Measurements from ENCODE around the gene ZDHHC11. TPM values are rescaled to one million over a fixed set of nuclear protein-coding genes. Genes with fewer than 3 reads are reported as not detected.
A peak's percentile ranks its signal among the peaks of the same experiment; 100 is the strongest.
"Not testable (repeated sequence)": the region's sequence is repeated elsewhere in the genome, so short reads cannot be mapped to it uniquely, and the experiment has no call there.

The ZDHHC11 gene
- total RNA-seq, 1 donor from 2014 or later = 73.0 TPM

DNA sequence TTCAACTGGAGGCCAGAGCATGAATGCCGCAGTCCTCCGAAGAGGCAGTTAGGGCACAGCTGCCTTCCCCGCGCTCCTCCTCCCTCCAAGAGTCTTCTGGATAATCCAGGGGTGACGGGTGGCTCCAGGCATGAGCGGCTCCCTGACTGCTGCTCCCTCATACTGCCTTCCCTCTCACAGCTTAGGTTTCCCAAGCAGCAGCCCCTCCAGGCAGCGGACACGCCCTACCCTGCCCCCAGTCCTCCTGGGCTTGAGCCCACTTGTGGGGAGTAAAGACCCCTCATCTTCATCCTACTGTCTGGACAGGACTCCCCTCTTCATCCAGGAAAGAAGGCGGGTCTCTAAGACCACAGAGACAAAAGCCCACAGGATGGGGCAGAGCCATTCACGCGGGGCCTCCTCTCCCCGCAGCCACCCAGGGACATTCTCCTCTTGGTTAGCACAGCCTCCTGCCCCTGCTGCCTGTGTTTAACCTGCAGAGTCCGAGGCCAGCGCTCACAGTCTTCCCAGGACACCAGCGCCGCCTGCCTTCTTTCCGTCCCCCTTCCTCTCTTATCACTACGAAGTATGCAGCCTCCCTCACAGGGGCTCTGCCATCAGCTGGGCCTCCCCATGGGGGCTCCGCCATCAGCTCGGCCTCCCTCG, 5.6 kb downstream of the ZDHHC11 start:
- DNase-seq = peak; percentile 27
- not testable (repeated sequence) for H3K9me3 Mint-ChIP-seq (ENCODE audit: unreplicated experiment); H3K4me3 Mint-ChIP-seq (ENCODE audit: unreplicated experiment); H3K36me3 Mint-ChIP-seq (ENCODE audit: unreplicated experiment); H3K27me3 Mint-ChIP-seq (ENCODE audit: unreplicated experiment); H3K4me1 Mint-ChIP-seq (ENCODE audit: low read depth, unreplicated experiment)
- H3K27ac Mint-ChIP-seq (ENCODE audit: unreplicated experiment) = peak overlapping the region; percentile 44

DNA sequence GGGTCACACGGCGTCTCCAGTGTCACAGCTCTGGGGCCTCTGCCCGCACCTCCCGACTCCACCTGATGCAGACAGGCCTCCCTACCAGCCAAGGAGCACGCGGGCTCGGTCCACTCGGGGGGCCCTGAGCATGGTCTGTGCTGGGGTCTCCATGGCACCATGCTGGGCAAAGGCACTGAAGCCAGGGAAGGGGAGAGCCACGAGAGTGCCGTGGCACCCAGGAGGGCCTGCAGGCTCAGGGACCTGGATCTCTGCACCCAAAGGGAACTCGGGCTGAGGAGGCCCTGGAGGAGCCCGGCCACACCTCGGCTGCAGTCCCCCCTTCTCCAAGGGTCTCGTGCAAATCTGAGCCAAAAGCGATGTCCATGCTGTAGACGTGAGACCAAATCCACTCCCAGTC, 6.4 kb downstream of the ZDHHC11 start:
- DNase-seq = peak; percentile 13
- peaks cover 13% of the 10 kb centered on the region for H3K36me3 Mint-ChIP-seq (ENCODE audit: unreplicated experiment)
- H3K27ac Mint-ChIP-seq (ENCODE audit: unreplicated experiment); H3K9me3 Mint-ChIP-seq (ENCODE audit: unreplicated experiment); H3K4me1 Mint-ChIP-seq (ENCODE audit: low read depth, unreplicated experiment); H3K27me3 Mint-ChIP-seq (ENCODE audit: unreplicated experiment); H3K4me3 Mint-ChIP-seq (ENCODE audit: unreplicated experiment): not testable (repeated sequence)

DNA sequence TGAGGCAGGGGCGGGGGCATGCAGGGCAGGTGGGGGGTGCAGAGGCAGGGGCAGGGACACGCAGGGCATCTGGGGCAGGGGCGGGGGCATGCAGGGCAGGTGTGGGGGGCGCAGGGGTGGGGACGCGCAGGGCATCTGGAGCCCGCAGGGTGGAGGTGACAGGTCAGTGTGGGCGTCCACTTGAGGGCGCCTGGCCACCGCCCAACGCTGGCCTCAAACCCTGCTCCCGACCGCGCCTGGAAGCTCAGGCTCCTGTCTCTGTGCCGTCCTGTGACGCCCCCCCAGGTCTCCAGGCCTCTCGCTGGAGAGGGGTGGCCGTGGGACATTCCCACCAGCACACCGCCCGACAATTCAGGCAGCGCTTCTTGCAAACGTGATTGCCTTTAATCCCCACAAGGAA, 6.9 kb downstream of the ZDHHC11 start:
- H3K27ac Mint-ChIP-seq (ENCODE audit: unreplicated experiment); H3K4me3 Mint-ChIP-seq (ENCODE audit: unreplicated experiment); H3K4me1 Mint-ChIP-seq (ENCODE audit: low read depth, unreplicated experiment); H3K27me3 Mint-ChIP-seq (ENCODE audit: unreplicated experiment); H3K9me3 Mint-ChIP-seq (ENCODE audit: unreplicated experiment): not testable (repeated sequence)
- peak; percentile 34 for DNase-seq
- peaks cover 13% of the 10 kb centered on the region for H3K36me3 Mint-ChIP-seq (ENCODE audit: unreplicated experiment)

DNA sequence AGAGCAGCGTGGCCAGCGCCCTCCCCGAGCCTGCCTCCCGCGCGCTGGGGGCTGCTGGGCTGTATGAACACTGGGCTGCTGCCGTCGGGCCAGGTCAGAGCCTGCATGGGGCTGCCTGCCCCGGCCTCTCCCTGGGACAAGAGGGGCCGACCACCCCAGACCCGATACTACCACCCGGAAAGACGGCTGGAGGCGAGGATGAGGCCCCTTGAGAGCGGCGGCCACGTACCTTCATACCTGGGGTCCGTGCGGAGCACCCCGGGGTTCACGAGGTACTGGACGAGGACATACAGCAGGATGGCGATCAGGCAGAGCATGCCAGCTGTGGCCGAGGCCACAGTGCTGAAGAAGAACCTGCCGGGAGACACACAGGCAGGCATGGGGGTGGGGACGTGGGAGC, 7.4 kb downstream of the ZDHHC11 start:
- DNase-seq; H3K4me1 Mint-ChIP-seq (ENCODE audit: low read depth, unreplicated experiment); H3K27ac Mint-ChIP-seq (ENCODE audit: unreplicated experiment); H3K9me3 Mint-ChIP-seq (ENCODE audit: unreplicated experiment); H3K27me3 Mint-ChIP-seq (ENCODE audit: unreplicated experiment); H3K4me3 Mint-ChIP-seq (ENCODE audit: unreplicated experiment): not testable (repeated sequence)
- peaks cover 13% of the 10 kb centered on the region for H3K36me3 Mint-ChIP-seq (ENCODE audit: unreplicated experiment)

DNA sequence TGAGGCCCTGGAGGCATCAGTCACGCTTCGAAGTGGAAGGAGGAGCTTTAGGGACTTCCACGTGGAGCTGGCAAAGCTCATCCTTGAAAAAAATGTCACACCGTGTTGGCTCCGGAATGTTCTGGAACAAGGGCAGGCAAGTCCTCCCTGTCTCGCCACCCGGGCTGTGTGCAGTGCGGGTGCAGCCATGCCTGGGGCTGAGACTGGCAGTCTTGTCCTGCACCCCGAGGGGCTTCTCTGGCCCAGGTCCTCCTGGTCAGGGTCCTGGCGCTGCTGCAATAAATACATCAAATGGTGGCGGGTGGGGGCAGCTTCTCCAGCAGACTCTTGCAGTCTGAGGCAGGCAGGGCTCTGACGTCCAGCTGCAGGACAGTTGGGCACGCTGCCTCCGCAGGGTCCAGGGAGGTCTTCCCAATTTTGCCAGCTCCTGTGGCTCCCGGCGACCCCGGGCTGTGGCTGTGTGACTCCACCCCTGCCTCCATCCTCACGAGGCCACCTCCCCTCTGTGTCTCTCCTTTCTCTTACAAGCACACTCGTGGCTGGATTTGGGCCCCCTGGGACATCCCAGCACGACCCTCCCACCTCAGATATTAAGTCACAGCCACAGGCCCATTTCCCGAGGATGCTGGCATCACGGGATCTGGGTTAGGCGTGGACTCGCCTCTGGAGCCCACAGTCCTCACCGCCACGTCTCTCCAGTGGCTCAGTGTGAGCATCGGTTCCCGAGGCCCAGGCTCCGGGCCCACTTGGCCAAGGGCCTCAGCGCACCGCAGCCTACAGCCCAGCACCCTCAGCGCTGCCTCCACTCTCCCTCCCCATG, 8.2 kb downstream of the ZDHHC11 start:
- not testable (repeated sequence) for DNase-seq; H3K27ac Mint-ChIP-seq (ENCODE audit: unreplicated experiment); H3K9me3 Mint-ChIP-seq (ENCODE audit: unreplicated experiment); H3K4me1 Mint-ChIP-seq (ENCODE audit: low read depth, unreplicated experiment); H3K27me3 Mint-ChIP-seq (ENCODE audit: unreplicated experiment); H3K4me3 Mint-ChIP-seq (ENCODE audit: unreplicated experiment)
- H3K36me3 Mint-ChIP-seq (ENCODE audit: unreplicated experiment) = peaks cover 13% of the 10 kb centered on the region

DNA sequence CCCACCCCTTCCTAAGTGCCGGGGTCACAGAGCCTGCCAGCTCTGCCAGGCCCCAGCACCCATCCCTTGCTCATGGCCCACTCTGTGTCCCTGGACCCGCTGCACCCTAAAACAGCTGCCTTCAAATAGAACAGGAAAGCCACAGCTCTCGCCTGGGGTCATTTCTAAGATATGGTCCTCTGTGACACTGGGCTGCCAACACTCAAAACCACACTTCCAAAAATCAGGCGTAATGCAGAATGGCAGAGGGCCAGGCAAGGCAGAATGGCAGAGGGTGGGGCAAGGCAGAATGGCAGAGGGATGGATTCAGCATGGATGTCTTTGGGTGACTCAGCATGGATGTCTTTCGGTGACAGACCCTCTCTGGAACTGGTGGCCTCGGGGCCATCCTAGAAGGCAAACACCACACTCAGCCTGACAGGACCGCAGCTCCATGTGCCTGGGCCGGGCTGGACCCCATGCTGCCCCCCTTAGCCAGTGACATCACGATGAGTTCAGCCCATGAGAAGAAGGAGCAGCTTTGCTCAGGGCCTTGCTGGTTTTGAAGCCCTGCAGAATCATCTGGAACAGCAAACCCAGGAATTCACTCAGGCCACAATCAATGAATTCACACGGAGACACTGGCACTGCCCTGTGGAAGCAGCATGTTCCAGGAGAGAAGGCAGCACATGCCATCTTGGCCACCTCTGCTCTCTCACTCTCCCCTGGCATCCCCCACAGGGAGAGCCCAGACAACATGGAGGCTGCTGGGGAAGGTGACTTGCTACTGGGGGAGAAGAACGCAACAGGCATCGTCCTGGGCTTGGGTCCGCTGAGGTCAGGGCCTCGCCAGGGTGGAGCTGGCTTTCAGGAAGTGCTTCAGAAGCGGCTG, 9.0 kb downstream of the ZDHHC11 start:
- not testable (repeated sequence) for H3K27ac Mint-ChIP-seq (ENCODE audit: unreplicated experiment); H3K4me3 Mint-ChIP-seq (ENCODE audit: unreplicated experiment); H3K4me1 Mint-ChIP-seq (ENCODE audit: low read depth, unreplicated experiment); H3K9me3 Mint-ChIP-seq (ENCODE audit: unreplicated experiment); H3K27me3 Mint-ChIP-seq (ENCODE audit: unreplicated experiment); DNase-seq
- peaks cover 11% of the 10 kb centered on the region for H3K36me3 Mint-ChIP-seq (ENCODE audit: unreplicated experiment)

DNA sequence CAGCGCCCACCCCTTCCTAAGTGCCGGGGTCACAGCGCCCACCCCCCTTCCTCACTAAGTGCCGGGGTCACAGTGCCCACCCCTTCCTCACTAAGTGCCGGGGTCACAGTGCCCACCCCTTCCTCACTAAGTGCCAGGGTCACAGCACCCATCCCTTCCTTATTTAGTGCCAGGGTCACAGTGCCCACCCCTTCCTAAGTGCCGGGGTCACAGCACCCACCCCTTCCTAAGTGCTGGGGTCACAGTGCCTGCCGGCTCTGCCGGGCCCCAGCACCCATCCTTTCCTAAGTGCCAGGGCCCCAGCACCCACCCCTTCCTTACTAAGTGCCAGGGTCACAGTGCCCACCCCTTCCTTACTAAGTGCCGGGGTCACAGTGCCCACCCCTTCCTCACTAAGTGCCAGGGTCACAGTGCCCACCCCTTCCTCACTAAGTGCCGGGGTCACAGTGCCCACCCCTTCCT, 9.8 kb downstream of the ZDHHC11 start:
- not testable (repeated sequence) for H3K4me1 Mint-ChIP-seq (ENCODE audit: low read depth, unreplicated experiment); H3K27me3 Mint-ChIP-seq (ENCODE audit: unreplicated experiment); H3K27ac Mint-ChIP-seq (ENCODE audit: unreplicated experiment); DNase-seq; H3K36me3 Mint-ChIP-seq (ENCODE audit: unreplicated experiment); H3K9me3 Mint-ChIP-seq (ENCODE audit: unreplicated experiment); H3K4me3 Mint-ChIP-seq (ENCODE audit: unreplicated experiment)

DNA sequence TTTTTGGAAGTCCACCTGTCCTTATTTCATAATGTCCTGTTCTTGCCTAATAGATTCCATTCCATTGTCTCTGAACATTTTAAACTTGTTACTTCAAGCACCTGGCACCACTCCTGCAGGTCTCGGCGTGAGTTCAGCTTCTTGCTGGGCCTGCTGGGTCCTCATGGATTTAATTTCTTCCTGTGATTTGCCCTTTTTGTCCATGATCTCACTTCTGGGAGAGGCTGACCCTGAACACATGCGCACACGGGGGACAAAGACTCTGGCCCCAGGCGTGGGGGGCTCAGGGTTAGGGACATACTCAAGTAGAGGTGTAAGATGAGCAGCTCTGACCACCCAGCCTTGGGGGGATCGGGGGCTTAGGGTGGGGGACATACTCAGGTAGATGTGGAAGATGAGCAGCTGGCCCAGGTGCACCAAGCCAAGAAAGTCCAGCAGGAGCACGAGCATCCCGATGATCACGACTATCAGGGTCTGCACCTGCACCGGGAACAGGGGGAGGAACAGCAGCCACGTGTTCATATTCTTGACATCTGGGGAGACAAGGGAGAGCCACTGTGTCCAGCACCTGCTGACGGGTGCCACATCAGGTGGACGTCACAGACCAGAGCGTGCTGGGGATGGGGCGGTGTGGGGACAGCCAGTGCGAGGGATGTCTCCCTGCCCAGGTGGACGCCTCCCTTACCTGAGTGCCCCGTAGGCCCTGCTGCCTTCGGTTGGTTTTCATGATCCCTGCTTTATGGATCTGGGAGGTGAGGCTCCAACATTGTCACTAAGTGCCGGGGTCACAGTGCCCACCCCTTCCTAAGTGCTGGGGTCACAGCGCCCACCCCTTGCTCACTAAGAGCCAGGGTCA, 10.4 kb downstream of the ZDHHC11 start:
- not testable (repeated sequence) for DNase-seq; H3K4me3 Mint-ChIP-seq (ENCODE audit: unreplicated experiment); H3K27me3 Mint-ChIP-seq (ENCODE audit: unreplicated experiment); H3K36me3 Mint-ChIP-seq (ENCODE audit: unreplicated experiment); H3K9me3 Mint-ChIP-seq (ENCODE audit: unreplicated experiment); H3K27ac Mint-ChIP-seq (ENCODE audit: unreplicated experiment); H3K4me1 Mint-ChIP-seq (ENCODE audit: low read depth, unreplicated experiment)

DNA sequence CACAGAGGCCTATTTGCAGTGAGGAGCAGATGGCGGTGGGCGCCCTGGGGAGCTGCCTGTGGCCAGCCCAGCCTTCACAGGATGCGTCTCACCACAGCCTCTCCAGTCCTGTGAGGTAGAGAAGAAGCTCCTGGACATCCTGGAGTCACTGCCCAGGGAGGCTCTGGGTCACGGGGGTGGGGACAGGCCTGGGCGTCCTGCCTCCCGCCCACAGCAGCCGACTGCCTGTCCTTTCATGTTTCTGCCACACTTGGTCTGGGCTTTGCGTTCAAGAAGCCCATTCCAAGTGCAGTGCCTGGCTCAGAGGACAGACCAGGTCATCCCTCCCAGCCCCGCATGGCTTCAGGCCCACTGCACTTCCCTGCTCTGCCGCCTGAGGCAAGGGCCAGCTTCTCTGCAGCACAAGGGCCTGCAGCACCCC, 12.3 kb downstream of the ZDHHC11 start:
- not testable (repeated sequence) for H3K36me3 Mint-ChIP-seq (ENCODE audit: unreplicated experiment); H3K9me3 Mint-ChIP-seq (ENCODE audit: unreplicated experiment); H3K4me3 Mint-ChIP-seq (ENCODE audit: unreplicated experiment); H3K4me1 Mint-ChIP-seq (ENCODE audit: low read depth, unreplicated experiment); H3K27me3 Mint-ChIP-seq (ENCODE audit: unreplicated experiment); H3K27ac Mint-ChIP-seq (ENCODE audit: unreplicated experiment)
- peak; percentile 70 for DNase-seq

DNA sequence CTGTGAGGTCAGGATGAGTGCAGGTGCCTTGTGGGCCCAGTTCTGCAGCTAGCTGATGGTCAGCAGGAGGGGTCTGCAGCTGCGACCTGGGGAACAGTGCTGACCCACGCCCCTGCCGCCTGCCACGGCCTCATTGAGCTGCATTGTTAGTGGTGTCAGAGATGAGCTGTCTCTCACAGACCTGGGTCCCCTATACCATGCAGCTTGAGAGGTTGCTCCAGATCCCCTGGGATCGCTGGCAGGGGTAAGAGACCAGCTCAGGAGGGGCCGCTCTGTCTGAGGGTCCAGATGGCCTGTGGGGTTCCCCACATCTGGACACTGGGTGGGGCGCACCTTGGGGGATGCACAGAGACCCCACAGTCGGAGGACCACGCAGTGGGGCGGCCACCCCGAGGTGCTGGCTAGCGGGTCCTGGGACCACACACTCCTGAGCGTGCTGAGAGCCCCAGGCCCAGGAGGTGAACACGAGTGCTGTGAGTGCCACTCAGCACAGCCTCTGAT, 13.1 kb downstream of the ZDHHC11 start:
- H3K27ac Mint-ChIP-seq (ENCODE audit: unreplicated experiment); H3K9me3 Mint-ChIP-seq (ENCODE audit: unreplicated experiment); H3K27me3 Mint-ChIP-seq (ENCODE audit: unreplicated experiment); H3K4me3 Mint-ChIP-seq (ENCODE audit: unreplicated experiment); DNase-seq; H3K36me3 Mint-ChIP-seq (ENCODE audit: unreplicated experiment); H3K4me1 Mint-ChIP-seq (ENCODE audit: low read depth, unreplicated experiment): not testable (repeated sequence)

DNA sequence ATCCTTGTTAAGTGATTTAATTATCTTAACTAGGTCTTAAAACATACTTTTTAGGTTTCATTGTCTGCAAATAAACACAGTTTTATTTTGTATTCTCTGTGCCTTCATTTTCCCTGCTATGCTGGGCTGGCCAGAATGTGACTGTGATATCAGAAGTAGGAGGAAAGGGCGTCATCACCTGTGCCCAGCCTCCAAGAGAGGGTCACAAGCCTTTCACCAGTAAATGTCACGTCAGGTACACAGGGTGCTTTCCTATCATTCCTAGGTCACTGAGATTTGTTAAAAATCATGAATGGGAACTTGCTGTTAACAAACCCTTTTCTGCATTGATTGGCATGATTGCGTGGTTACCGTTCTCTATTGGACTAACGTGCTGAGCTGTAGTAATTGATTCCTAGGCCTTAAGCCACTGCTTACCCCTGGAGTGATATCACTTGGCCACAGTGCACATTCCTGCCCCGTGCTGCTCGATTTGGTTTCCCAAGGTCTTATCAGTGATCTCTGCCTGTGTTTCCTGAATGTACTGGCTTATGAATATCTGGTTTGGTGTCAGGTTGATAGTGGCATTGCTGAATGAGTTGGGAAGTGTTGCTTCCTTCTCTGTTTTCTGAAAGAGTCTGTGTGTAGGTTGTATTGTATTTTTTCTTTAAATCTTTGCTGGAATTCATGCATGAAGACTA, 14.7 kb downstream of the ZDHHC11 start:
- H3K27ac Mint-ChIP-seq (ENCODE audit: unreplicated experiment); H3K4me1 Mint-ChIP-seq (ENCODE audit: low read depth, unreplicated experiment); H3K4me3 Mint-ChIP-seq (ENCODE audit: unreplicated experiment); H3K9me3 Mint-ChIP-seq (ENCODE audit: unreplicated experiment); H3K27me3 Mint-ChIP-seq (ENCODE audit: unreplicated experiment); H3K36me3 Mint-ChIP-seq (ENCODE audit: unreplicated experiment); DNase-seq: not testable (repeated sequence)

All from glutamatergic neuron (in vitro differentiated cells).